ENCODE results near the gene RANBP2.

The RANBP2 gene

DNA sequence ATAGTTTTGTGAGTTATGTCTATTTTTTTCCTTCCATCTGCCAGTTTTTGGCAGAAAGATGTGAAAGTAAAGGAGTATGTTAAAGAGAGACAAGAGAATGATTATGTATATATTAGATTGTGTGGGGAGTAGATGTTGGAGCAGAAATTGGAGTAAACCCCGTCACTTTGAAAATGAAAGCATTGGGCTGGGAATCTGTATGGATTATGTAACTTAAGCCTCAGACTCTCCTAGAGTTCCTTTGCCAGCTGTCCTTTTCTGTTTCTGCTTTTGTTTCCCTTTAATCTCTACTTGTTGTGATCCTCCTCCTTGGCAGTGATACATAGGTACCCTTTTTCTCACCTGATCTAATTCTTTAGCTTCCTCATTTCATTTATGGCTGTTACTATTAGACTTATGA lies 86.5 kb downstream of the RANBP2 start:
- Histone ChIP-seq H3K79me2 (ENCODE audit: low read length) (peaks cover 34% of the 10 kb centered on the region), H3K4me1 (ENCODE audit: low read length) (no peaks in the 10 kb centered on the region), H3K9ac (ENCODE audit: low read length) (no peak overlapping the region), H3K27ac (ENCODE audit: low read length) (no peak overlapping the region), H4K20me1 (ENCODE audit: insufficient read depth, low read length) (no peaks in the 10 kb centered on the region), H2AFZ (ENCODE audit: low read depth, low read length) (no peak overlapping the region), H3K4me2 (ENCODE audit: low read length) (no peak overlapping the region), H3K27me3 (ENCODE audit: low read depth, low read length) (no peaks in the 10 kb centered on the region), H3K4me3 (ENCODE audit: low read length) (no peak overlapping the region), H3K36me3 (replicated peaks; ENCODE audit: low read depth, low read length) (peaks cover 60% of the 10 kb centered on the region), H3K9me3 (ENCODE audit: insufficient read depth, low read length) (no peaks in the 10 kb centered on the region)
- TF ChIP-seq EZH2phosphoT487 (IDR thresholded peaks at IDR 0.05; ENCODE audit: low read depth), result no peak
- TF ChIP-seq, protein P1, sequence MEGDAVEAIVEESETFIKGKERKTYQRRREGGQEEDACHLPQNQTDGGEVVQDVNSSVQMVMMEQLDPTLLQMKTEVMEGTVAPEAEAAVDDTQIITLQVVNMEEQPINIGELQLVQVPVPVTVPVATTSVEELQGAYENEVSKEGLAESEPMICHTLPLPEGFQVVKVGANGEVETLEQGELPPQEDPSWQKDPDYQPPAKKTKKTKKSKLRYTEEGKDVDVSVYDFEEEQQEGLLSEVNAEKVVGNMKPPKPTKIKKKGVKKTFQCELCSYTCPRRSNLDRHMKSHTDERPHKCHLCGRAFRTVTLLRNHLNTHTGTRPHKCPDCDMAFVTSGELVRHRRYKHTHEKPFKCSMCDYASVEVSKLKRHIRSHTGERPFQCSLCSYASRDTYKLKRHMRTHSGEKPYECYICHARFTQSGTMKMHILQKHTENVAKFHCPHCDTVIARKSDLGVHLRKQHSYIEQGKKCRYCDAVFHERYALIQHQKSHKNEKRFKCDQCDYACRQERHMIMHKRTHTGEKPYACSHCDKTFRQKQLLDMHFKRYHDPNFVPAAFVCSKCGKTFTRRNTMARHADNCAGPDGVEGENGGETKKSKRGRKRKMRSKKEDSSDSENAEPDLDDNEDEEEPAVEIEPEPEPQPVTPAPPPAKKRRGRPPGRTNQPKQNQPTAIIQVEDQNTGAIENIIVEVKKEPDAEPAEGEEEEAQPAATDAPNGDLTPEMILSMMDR (IDR thresholded peaks at IDR 0.05; ENCODE audit: low read depth, low read length), result no peak

DNA sequence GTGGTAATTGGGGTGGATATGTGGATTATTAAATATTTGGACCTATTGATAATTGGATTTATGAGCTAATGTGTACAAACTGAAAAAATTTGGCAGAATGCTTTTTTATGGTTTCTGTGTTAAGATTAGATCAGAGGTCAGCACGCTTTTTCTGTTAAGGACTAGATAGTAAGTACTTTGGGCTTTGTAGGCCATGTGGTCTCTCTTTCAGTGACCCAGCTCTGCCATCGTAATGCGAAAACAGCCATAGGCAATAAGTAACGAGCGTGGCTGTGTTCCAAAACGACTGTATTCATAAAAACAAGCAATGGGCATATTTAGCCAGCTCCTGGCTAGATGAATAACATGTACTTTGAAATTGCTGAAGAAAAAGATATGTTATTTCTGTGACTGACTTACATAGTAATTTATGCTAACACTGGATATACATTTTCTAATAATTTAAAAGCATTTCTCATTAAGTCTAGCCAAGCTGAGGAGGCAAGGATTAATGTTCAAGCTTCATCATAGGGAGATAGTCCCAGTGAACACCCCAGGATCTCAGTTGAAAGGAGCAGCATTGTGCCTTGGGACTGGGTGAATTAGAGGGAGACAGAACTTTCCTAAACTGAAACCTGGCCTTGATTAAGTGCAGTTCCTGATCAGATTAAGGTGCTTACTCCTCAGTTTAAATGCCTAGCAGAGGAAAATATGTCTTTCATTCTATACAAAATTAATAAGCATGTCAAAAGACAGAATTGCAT lies 87.3 kb downstream of the RANBP2 start:
- H3K4me3 ChIP-seq (ENCODE audit: low read length), result no peak overlapping the region
- peaks cover 61% of the 10 kb centered on the region for H3K36me3 ChIP-seq (replicated peaks; ENCODE audit: low read depth, low read length)
- H3K4me2 ChIP-seq (ENCODE audit: low read length), result no peak overlapping the region
- no peak for TF ChIP-seq EZH2phosphoT487 (IDR thresholded peaks at IDR 0.05; ENCODE audit: low read depth)
- TF ChIP-seq, protein P1 (IDR thresholded peaks at IDR 0.05; ENCODE audit: low read depth, low read length), result no peak
- H3K27ac ChIP-seq (ENCODE audit: low read length), result no peak overlapping the region
- no peaks in the 10 kb centered on the region for H3K27me3 ChIP-seq (ENCODE audit: low read depth, low read length)
- no peaks in the 10 kb centered on the region for H4K20me1 ChIP-seq (ENCODE audit: insufficient read depth, low read length)
- H3K9ac ChIP-seq (ENCODE audit: low read length), result no peak overlapping the region
- no peak overlapping the region for H2AFZ ChIP-seq (ENCODE audit: low read depth, low read length)
- H3K4me1 ChIP-seq (ENCODE audit: low read length), result no peaks in the 10 kb centered on the region
- peaks cover 36% of the 10 kb centered on the region for H3K79me2 ChIP-seq (ENCODE audit: low read length)
- H3K9me3 ChIP-seq (ENCODE audit: insufficient read depth, low read length), result no peaks in the 10 kb centered on the region

DNA sequence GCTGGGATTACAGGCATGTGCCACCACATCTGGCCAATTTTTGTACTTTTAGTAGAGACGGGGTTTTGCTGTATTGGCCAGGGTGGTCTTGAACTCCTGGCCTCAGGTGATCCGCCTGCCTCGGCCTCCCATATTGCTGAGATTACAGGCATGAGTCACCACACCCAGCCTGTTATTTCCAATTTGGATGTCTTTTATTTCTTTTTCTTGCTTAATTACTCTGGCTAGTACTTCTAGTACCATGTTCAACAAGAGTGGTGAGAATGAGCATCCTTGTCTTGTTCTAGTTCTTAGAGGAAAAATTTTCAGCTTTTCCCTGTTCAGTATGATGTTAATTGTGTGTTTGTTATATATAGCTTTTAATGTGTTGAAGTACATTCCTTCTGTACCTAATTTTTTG lies 90.7 kb downstream of the RANBP2 start:
- no peak overlapping the region for H3K4me3 ChIP-seq (ENCODE audit: low read length)
- TF ChIP-seq, protein P1 (IDR thresholded peaks at IDR 0.05; ENCODE audit: low read depth, low read length), result no peak
- TF ChIP-seq EZH2phosphoT487 (IDR thresholded peaks at IDR 0.05; ENCODE audit: low read depth), result no peak
- no peak overlapping the region for H2AFZ ChIP-seq (ENCODE audit: low read depth, low read length)
- no peak overlapping the region for H3K4me2 ChIP-seq (ENCODE audit: low read length)
- no peaks in the 10 kb centered on the region for H3K9me3 ChIP-seq (ENCODE audit: insufficient read depth, low read length)
- no peaks in the 10 kb centered on the region for H3K4me1 ChIP-seq (ENCODE audit: low read length)
- H3K27ac ChIP-seq (ENCODE audit: low read length), result no peak overlapping the region
- no peaks in the 10 kb centered on the region for H3K27me3 ChIP-seq (ENCODE audit: low read depth, low read length)
- H3K79me2 ChIP-seq (ENCODE audit: low read length), result peaks cover 33% of the 10 kb centered on the region
- H3K9ac ChIP-seq (ENCODE audit: low read length), result no peak overlapping the region
- peaks cover 53% of the 10 kb centered on the region for H3K36me3 ChIP-seq (replicated peaks; ENCODE audit: low read depth, low read length)
- no peaks in the 10 kb centered on the region for H4K20me1 ChIP-seq (ENCODE audit: insufficient read depth, low read length)

DNA sequence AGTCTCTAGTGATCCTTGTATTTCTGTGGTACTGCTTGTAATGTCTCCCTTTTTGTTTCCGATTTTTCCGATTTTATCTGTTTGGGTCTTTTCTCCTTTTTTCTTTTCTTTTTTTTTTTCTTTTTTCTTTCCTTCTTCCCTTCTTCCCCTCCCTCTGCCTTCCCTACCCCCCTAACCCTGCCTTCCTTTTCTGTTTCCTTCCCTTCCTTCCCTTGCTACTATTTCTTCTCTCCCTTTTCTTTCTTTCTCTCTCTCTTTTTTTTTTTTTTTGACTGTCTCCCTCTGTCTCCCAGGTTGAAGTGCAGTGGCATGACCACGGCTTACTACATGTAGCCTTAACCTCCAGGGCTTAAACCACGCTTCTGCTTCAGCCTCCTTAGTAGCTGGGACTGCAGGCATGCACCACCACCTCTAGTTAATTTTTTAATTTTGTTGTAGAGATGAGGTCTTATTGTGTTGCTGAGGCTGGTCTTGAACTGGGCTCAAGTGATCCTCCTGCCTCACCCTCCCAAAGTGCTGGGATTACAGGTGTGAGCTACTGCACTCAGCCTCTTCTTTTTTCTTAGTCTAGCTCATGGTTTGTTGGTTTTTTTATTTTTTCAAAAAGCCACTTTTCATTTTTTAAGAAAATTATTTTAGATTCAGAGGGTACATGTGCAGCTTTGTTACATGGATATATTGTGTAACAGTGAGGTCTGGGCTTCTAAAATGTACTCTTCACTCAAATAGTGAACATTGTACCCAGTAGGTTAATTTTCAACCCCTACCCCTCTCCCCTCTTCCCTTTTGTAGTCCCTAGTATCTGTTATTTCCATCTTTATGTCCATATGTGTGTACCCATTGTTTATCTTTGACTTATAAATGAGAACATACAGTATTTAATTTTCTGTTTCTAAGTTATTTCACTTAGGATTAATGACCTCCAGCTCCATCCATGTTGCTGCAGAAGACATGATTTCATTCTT lies 92.0 kb downstream of the RANBP2 start:
- peaks cover 33% of the 10 kb centered on the region for H3K79me2 ChIP-seq (ENCODE audit: low read length)
- H3K4me2 ChIP-seq (ENCODE audit: low read length), result no peak overlapping the region
- H3K4me1 ChIP-seq (ENCODE audit: low read length), result no peaks in the 10 kb centered on the region
- no peak overlapping the region for H3K27ac ChIP-seq (ENCODE audit: low read length)
- peaks cover 54% of the 10 kb centered on the region for H3K36me3 ChIP-seq (replicated peaks; ENCODE audit: low read depth, low read length)
- no peaks in the 10 kb centered on the region for H3K9me3 ChIP-seq (ENCODE audit: insufficient read depth, low read length)
- no peak overlapping the region for H3K9ac ChIP-seq (ENCODE audit: low read length)
- TF ChIP-seq EZH2phosphoT487 (IDR thresholded peaks at IDR 0.05; ENCODE audit: low read depth), result no peak
- TF ChIP-seq, protein P1 (IDR thresholded peaks at IDR 0.05; ENCODE audit: low read depth, low read length), result no peak
- H2AFZ ChIP-seq (ENCODE audit: low read depth, low read length), result no peak overlapping the region
- H4K20me1 ChIP-seq (ENCODE audit: insufficient read depth, low read length), result no peaks in the 10 kb centered on the region
- H3K27me3 ChIP-seq (ENCODE audit: low read depth, low read length), result no peaks in the 10 kb centered on the region
- no peak overlapping the region for H3K4me3 ChIP-seq (ENCODE audit: low read length)

All from OCI-LY3 (cell line).